ENCODE results near the gene LY86. TPM values are rescaled to one million over a fixed set of nuclear protein-coding genes. Genes with fewer than 3 reads are reported as not detected.

Gene LY86
- total and polyA plus RNA-seq, 2 donors (not counting 3 experiments of a cell fraction or from before 2014, with no cell fraction given), result not detected

GRCh38 chr6:6699741-6700367 lies 111.3 kb downstream of the LY86 start:
- no peak for FAIRE-seq
- CTCF ChIA-PET, result interaction anchor here (1.4 to 1.7 kb wide), 2 partner anchors 22 to 24 kb away, joined by 4 read pairs; no protein-coding TSS in a partner anchor
- Histone ChIP-seq H3K9ac (replicated peaks; ENCODE audit: extremely low read depth, insufficient read depth, low read length) (no peak overlapping the region), H4K20me1 (replicated peaks; ENCODE audit: control insufficient read depth, extremely low read depth, insufficient read depth, low read length) (no peaks in the 10 kb centered on the region), H3K36me3 (ENCODE audit: control insufficient read depth in 2 of 2, extremely low read depth in 1 of 2, insufficient read depth in 2 of 2, low read length in 2 of 2) (no peaks in the 10 kb centered on the region), H3K27ac (ENCODE audit: insufficient read depth, low read depth, low read length) (no peak overlapping the region), H3K4me2 (ENCODE audit: insufficient read depth, low read length) (no peak overlapping the region), H3K79me2 (ENCODE audit: control insufficient read depth, insufficient read depth, low read length) (no peaks in the 10 kb centered on the region), H3K4me1 (ENCODE audit: control insufficient read depth, extremely low read depth, insufficient read depth, low read length) (peaks cover 12% of the 10 kb centered on the region), H3K9me1 (replicated peaks; ENCODE audit: control insufficient read depth, extremely low read depth, insufficient read depth, low read length) (no peaks in the 10 kb centered on the region), H3K4me3 (replicated peaks in 1 of 3; ENCODE audit: insufficient read depth in 1 of 3, low read depth in 1 of 3, low read length in 3 of 3) (no peak overlapping the region), H3K9me3 (replicated peaks; ENCODE audit: control insufficient read depth, insufficient read depth, low read length) (no peaks in the 10 kb centered on the region), H3K27me3 (ENCODE audit: control insufficient read depth in 2 of 2, insufficient read depth in 2 of 2, low read length in 2 of 2) (peaks cover 2% of the 10 kb centered on the region in 2 experiments), H2AFZ (ENCODE audit: low read depth, low read length) (no peak overlapping the region)
- POLR2A ChIA-PET, result no interaction called here
- dilution Hi-C loops (cut with MboI; ENCODE audit: extremely low pct_ligation_motif_present, low sequenced_read_pairs), result no loop called here
- no TSS peak for BruUV-seq (replicated peaks)
- intact Hi-C loops (cut with micrococcal nuclease), result loop anchor here (5.0 kb wide), 1 partner anchor 87 kb away; no protein-coding TSS in a partner anchor
- TF ChIP-seq, protein P1, sequence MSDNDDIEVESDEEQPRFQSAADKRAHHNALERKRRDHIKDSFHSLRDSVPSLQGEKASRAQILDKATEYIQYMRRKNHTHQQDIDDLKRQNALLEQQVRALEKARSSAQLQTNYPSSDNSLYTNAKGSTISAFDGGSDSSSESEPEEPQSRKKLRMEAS (IDR thresholded peaks at IDR 0.05; ENCODE audit: insufficient read depth, insufficient read length), result no peak
- TF ChIP-seq MYC (IDR thresholded peaks at IDR 0.05; ENCODE audit: low read depth, low read length) (no peak), POLR2A (IDR thresholded peaks at IDR 0.05; ENCODE audit: low read depth, low read length) (no peak), EZH2 (IDR thresholded peaks at IDR 0.05; ENCODE audit: borderline replicate concordance, low read depth, low read length, severe bottlenecking) (no peak), POLR2AphosphoS5 (IDR thresholded peaks at IDR 0.05; ENCODE audit: insufficient read depth, low read depth, low read length) (no peak), GATA2 (IDR thresholded peaks at IDR 0.05; ENCODE audit: insufficient read depth, insufficient read length, low read depth, low read length) (no peak), CTCF (IDR thresholded peaks at IDR 0.05; ENCODE audit: extremely low read depth in 1 of 2, insufficient read depth in 1 of 2, low read depth in 1 of 2, low read length in 2 of 2) (no peak), FOS (IDR thresholded peaks at IDR 0.05; ENCODE audit: borderline replicate concordance, insufficient read depth, low read length) (no peak), JUN (IDR thresholded peaks at IDR 0.05; ENCODE audit: borderline replicate concordance, insufficient read depth, insufficient read length, low read depth) (no peak)
- DNase-seq (ENCODE audit: low read depth, low spot score), result no peak
